Measurements from ENCODE around the gene RBMS2.

The RBMS2 gene

DNA sequence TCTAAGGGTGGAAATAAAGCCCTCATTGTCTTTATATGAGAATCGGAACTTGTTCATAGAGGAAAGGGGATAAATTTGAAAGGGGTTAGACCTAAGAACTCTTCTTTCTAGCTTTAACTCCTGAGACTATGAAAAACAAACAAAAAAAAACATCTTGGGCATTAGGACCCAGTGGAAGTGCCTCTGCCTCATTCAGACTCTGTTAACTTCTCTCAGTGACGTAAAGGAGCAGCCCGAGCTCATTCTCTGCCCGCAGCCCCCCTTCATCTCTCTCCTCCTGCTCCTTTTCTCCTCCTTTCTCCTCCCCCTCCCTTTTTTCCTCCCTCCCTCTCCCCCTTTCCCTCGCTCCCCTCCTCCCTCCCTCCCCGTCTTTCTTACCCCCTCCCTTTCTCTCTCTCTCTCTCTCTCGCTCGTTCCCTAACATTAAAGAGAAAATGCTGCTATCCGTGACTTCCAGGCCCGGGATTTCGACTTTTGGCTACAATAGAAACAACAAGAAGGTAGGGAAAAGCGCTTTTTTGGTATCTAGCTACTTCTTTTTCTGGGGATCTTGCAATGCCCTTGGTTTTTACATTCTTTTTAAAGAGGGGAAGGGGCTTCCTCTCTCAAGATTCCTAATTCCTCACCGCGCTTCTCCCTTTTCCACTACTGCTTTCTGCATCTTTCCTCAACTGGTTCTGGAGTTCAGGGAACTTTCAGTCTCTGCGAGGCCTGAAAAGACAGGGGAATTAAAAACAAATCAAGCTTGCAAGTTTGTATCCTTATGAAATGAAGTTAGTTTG is at the start of gene RBMS2 (continued):
- TF ChIP-seq, protein P1, sequence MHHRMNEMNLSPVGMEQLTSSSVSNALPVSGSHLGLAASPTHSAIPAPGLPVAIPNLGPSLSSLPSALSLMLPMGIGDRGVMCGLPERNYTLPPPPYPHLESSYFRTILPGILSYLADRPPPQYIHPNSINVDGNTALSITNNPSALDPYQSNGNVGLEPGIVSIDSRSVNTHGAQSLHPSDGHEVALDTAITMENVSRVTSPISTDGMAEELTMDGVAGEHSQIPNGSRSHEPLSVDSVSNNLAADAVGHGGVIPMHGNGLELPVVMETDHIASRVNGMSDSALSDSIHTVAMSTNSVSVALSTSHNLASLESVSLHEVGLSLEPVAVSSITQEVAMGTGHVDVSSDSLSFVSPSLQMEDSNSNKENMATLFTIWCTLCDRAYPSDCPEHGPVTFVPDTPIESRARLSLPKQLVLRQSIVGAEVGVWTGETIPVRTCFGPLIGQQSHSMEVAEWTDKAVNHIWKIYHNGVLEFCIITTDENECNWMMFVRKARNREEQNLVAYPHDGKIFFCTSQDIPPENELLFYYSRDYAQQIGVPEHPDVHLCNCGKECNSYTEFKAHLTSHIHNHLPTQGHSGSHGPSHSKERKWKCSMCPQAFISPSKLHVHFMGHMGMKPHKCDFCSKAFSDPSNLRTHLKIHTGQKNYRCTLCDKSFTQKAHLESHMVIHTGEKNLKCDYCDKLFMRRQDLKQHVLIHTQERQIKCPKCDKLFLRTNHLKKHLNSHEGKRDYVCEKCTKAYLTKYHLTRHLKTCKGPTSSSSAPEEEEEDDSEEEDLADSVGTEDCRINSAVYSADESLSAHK (tag by site-specific recombination; IDR thresholded peaks at IDR 0.05), result 0 out of 2 replicates have a peak, but pooled peaks have one; percentile 16
- peak; percentile 92 for TF ChIP-seq ZBTB17 (tag by site-specific recombination; IDR thresholded peaks at IDR 0.05)
- peak; percentile 46 for TF ChIP-seq SP7 (tag by site-specific recombination; IDR thresholded peaks at IDR 0.05)
- TF ChIP-seq ZNF514 (tag by site-specific recombination; IDR thresholded peaks at IDR 0.05), result no peak
- no peak for TF ChIP-seq ZNF544 (tag by site-specific recombination; IDR thresholded peaks at IDR 0.05)
- TF ChIP-seq GLI2 (tag by site-specific recombination; IDR thresholded peaks at IDR 0.05; ENCODE audit: borderline replicate concordance, low read depth), result no peak
- TF ChIP-seq ZXDB (tag by site-specific recombination; IDR thresholded peaks at IDR 0.05), result peak; percentile 80
- TF ChIP-seq ZBTB48 (tag by site-specific recombination; IDR thresholded peaks at IDR 0.05), result 0 out of 2 replicates have a peak, but pooled peaks have one; percentile 56
- TF ChIP-seq SETDB1 (IDR thresholded peaks at IDR 0.05; ENCODE audit: insufficient read length, low read length), result peak; percentile 9
- TF ChIP-seq, protein P2, sequence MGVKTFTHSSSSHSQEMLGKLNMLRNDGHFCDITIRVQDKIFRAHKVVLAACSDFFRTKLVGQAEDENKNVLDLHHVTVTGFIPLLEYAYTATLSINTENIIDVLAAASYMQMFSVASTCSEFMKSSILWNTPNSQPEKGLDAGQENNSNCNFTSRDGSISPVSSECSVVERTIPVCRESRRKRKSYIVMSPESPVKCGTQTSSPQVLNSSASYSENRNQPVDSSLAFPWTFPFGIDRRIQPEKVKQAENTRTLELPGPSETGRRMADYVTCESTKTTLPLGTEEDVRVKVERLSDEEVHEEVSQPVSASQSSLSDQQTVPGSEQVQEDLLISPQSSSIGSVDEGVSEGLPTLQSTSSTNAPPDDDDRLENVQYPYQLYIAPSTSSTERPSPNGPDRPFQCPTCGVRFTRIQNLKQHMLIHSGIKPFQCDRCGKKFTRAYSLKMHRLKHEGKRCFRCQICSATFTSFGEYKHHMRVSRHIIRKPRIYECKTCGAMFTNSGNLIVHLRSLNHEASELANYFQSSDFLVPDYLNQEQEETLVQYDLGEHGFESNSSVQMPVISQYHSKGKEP (tag by site-specific recombination; IDR thresholded peaks at IDR 0.05), result no peak
- TF ChIP-seq ZNF654 (tag by site-specific recombination; IDR thresholded peaks at IDR 0.05; ENCODE audit: low read depth), result 0 out of 2 replicates have a peak, but pooled peaks have one; percentile 12

DNA sequence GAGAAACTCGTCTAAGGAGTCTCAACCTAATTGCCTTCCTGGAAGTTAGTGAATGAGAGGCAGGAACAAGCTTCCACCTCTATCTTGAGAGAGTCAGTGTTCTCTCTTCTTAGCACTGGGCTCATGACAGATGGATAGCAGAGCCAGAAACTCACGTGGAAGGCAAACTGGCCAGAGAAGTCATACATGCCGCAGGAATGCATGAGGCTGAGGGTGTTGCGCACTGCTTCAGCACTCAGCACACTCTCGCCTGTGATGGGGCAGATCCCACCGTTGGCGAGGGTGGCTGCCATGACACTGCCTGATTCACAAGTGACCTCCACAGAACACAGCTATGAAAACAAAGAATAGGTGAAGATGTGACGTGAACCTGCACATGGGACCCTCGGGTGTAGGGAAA is 47.2 kb upstream of the RBMS2 start:
- ChIA-PET POLR2A (no interaction called here), CTCF (no interaction called here)
- Histone ChIP-seq H3K4me1 (ENCODE audit: control insufficient read depth, insufficient read depth, low read length) (no peaks in the 10 kb centered on the region), H3K9me3 (ENCODE audit: control insufficient read depth, insufficient read depth, low read depth, low read length) (no peaks in the 10 kb centered on the region), H3K36me3 (ENCODE audit: control insufficient read depth in 2 of 2, insufficient read depth in 1 of 2, low read length in 2 of 2) (peaks cover 0 to 42% of the 10 kb centered on the region in 2 experiments; a peak in 2 of 3 replicates), H3K27ac (ENCODE audit: extremely low read depth, low read depth, low read length) (no peak overlapping the region), H3K4me3 (ENCODE audit: low read depth, low read length) (no peak overlapping the region)
- no peak for TF ChIP-seq ZNF426 (tag by site-specific recombination; IDR thresholded peaks at IDR 0.05)
- TF ChIP-seq, protein P3, sequence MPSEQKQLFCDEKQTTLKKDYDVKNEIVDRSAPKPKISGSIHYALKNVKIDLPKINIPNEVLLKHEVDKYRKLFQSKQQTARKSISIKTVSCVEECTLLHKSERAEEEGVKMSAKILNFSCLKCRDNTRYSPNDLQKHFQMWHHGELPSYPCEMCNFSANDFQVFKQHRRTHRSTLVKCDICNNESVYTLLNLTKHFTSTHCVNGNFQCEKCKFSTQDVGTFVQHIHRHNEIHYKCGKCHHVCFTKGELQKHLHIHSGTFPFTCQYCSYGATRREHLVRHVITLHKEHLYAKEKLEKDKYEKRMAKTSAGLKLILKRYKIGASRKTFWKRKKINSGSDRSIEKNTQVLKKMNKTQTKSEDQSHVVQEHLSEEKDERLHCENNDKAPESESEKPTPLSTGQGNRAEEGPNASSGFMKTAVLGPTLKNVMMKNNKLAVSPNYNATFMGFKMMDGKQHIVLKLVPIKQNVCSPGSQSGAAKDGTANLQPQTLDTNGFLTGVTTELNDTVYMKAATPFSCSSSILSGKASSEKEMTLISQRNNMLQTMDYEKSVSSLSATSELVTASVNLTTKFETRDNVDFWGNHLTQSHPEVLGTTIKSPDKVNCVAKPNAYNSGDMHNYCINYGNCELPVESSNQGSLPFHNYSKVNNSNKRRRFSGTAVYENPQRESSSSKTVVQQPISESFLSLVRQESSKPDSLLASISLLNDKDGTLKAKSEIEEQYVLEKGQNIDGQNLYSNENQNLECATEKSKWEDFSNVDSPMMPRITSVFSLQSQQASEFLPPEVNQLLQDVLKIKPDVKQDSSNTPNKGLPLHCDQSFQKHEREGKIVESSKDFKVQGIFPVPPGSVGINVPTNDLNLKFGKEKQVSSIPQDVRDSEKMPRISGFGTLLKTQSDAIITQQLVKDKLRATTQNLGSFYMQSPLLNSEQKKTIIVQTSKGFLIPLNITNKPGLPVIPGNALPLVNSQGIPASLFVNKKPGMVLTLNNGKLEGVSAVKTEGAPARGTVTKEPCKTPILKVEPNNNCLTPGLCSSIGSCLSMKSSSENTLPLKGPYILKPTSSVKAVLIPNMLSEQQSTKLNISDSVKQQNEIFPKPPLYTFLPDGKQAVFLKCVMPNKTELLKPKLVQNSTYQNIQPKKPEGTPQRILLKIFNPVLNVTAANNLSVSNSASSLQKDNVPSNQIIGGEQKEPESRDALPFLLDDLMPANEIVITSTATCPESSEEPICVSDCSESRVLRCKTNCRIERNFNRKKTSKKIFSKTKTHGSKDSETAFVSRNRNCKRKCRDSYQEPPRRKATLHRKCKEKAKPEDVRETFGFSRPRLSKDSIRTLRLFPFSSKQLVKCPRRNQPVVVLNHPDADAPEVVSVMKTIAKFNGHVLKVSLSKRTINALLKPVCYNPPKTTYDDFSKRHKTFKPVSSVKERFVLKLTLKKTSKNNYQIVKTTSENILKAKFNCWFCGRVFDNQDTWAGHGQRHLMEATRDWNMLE (tag by site-specific recombination; conservative IDR thresholded peaks at IDR 0.05; ENCODE audit: low read depth), result no peak
- TF ChIP-seq ZNF707 (tag by site-specific recombination; IDR thresholded peaks at IDR 0.05), result no peak
- TF ChIP-seq ZNF530 (tag by site-specific recombination; IDR thresholded peaks at IDR 0.05; ENCODE audit: low read depth), result no peak
- no peak for TF ChIP-seq ZNF146 (tag by site-specific recombination; IDR thresholded peaks at IDR 0.05)
- TF ChIP-seq ZNF792 (tag by site-specific recombination; IDR thresholded peaks at IDR 0.05), result no peak
- no peak for TF ChIP-seq ZNF10 (tag by site-specific recombination; IDR thresholded peaks at IDR 0.05)
- no peak for TF ChIP-seq ZNF16 (tag by site-specific recombination; IDR thresholded peaks at IDR 0.05; ENCODE audit: low read depth)
- TF ChIP-seq MEIS1 (CRISPR knock-in tag; IDR thresholded peaks at IDR 0.05; ENCODE audit: borderline replicate concordance), result no peak
- TF ChIP-seq ZNF768 (tag by site-specific recombination; IDR thresholded peaks at IDR 0.05), result no peak
- no peak for TF ChIP-seq ZNF544 (tag by site-specific recombination; IDR thresholded peaks at IDR 0.05)
- no peak for TF ChIP-seq ZNF510 (tag by site-specific recombination; IDR thresholded peaks at IDR 0.05; ENCODE audit: insufficient replicate concordance)
- TF ChIP-seq BCL11B (tag by site-specific recombination; IDR thresholded peaks at IDR 0.05; ENCODE audit: low read depth), result no peak
- no peak for TF ChIP-seq SCRT2 (tag by site-specific recombination; IDR thresholded peaks at IDR 0.05)
- TF ChIP-seq YY2 (tag by site-specific recombination; IDR thresholded peaks at IDR 0.05), result no peak
- TF ChIP-seq, protein P4, sequence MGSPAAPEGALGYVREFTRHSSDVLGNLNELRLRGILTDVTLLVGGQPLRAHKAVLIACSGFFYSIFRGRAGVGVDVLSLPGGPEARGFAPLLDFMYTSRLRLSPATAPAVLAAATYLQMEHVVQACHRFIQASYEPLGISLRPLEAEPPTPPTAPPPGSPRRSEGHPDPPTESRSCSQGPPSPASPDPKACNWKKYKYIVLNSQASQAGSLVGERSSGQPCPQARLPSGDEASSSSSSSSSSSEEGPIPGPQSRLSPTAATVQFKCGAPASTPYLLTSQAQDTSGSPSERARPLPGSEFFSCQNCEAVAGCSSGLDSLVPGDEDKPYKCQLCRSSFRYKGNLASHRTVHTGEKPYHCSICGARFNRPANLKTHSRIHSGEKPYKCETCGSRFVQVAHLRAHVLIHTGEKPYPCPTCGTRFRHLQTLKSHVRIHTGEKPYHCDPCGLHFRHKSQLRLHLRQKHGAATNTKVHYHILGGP (tag by site-specific recombination; IDR thresholded peaks at IDR 0.05), result no peak
- no peak for TF ChIP-seq ZBTB7A (tag by site-specific recombination; IDR thresholded peaks at IDR 0.05; ENCODE audit: low read depth)
- no peak for TF ChIP-seq GLI2 (tag by site-specific recombination; IDR thresholded peaks at IDR 0.05; ENCODE audit: borderline replicate concordance, low read depth)

Measured in HEK293 (cell line).